ENCODE data around the gene TOMT.

DNA sequence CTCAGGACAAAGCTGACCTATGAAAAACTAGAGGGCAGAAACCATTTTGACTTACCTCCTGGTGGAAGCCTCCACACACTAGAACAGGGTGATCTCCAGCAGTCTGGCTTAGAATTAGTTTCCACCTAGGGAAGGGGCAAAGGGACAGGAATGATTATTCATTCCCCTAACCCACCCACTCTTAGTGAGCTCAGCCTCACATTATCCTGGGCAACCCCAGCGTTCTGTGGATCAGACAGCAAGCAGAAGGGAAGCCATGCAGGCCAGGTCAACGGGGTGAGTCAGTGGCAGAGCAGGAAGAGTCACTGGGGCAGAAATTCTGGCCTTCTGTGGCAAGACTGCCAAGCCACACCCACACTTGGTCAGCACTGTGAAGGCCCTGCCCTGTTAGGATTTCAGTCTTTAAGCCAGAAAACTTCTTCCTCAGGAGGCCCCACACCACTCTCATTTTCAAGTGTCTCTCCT lies 35.9 kb upstream of the TOMT start:
- TF ChIP-seq EZH2phosphoT487 (IDR thresholded peaks at IDR 0.05; ENCODE audit: insufficient read depth, low read depth) (no peak), EZH2 (IDR thresholded peaks at IDR 0.05; ENCODE audit: insufficient read depth, poor library complexity, severe bottlenecking) (no peak)

Measured in GM23248 (cell line).